HG02943 (cell line): ENCODE results near the gene AASDHPPT.
"Not testable (repeated sequence)": the region's sequence is repeated elsewhere in the genome, so short reads cannot be mapped to it uniquely, and the experiment has no call there.

Source experiments
- ATAC-seq: cut with Tn5 transposase; IDR thresholded peaks from one replicate; pipeline ENCODE4 v1.9.1; 2021; ENCODE audit warnings: mild to moderate bottlenecking, low read depth, moderate library complexity; ENCODE audit not compliant: unreplicated experiment

The AASDHPPT gene, protein sequence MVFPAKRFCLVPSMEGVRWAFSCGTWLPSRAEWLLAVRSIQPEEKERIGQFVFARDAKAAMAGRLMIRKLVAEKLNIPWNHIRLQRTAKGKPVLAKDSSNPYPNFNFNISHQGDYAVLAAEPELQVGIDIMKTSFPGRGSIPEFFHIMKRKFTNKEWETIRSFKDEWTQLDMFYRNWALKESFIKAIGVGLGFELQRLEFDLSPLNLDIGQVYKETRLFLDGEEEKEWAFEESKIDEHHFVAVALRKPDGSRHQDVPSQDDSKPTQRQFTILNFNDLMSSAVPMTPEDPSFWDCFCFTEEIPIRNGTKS

DNA sequence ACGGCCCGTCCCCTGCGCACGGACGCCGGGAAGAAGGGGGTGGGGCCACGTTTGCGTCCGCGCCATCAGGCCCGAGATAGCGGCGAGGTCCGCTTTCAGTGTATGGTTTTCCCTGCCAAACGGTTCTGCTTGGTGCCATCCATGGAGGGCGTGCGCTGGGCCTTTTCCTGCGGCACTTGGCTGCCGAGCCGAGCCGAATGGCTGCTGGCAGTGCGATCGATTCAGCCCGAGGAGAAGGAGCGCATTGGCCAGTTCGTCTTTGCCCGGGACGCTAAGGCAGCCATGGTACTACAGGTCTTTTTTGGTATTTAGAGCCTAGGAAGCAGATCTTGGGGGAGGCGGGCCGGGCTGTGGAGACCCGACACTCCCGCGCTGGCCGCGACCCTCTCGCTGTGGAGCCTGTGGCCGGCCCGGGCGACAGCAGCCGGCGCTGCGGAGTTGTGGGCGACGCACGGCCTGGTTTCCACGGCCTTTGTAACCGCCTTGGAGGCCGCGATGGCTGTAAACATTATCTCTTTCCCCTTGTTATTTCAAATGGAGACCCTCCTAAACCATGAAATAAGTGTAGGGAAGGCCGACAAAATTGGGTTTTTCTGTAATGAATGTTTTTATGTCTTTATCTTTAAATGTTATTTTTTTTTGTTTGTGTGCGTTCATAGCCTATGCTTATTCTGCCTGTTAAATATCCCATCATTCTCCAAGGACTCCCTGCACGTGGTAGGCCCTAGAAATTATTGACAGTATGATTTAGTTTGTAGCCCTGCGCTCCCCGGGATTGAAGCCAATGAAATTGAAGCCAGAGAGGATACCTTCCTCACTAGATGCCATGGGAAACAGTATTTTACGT, at the start of gene AASDHPPT:
TSS of gene AASDHPPT (plus strand) at position 54 of the 847 bp plus-strand sequence. CDS start at position 103, 49 bp downstream.
- ATAC-seq = peak; percentile 26

DNA sequence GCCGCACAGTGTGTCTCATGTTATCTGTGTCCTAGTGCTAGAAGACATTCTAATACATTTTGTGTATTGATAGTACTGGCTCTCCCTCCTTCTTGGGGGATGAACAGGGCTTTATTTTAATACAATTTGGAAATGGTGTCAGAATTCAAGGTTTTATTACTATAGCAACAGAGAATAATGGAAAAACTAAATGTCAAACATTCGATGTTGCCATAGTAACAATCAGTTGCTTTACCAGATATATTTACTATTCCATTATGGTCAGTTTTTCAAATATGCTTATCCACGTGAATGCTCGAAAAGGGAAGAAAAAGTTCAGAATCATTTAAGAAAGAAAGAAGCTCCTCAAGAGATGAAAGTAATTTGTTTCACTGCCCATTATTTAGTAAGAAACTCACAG, 46.9 kb upstream of the AASDHPPT start:
- no peak for ATAC-seq

DNA sequence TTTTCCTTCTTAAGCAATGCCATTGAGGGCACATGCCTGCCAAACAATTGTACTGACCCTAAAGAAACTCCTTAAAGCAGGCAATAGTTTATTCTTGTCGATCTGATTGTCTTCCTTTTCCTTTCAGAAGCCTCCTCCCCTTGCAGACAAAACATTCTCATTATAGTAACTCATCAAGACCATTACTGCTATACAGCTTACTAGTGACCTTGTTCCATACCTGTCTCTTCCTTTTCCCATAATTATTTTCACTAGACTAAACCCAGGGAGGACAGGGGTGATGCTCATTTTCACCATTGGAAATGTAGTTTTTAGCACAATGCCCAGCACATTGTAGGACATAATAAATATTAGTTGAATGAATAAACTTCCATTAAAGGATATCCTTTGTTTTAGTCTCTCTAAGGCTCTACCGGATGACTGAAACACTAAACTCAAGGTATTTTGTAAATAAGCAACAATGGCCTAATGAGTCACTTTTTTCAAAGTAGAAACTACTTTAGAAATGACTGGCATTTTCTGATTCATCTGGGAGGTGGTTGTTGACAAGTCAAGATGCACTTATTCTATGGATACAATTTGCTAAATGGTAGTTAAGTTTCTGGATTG, 46.2 kb upstream of the AASDHPPT start:
- no peak for ATAC-seq

DNA sequence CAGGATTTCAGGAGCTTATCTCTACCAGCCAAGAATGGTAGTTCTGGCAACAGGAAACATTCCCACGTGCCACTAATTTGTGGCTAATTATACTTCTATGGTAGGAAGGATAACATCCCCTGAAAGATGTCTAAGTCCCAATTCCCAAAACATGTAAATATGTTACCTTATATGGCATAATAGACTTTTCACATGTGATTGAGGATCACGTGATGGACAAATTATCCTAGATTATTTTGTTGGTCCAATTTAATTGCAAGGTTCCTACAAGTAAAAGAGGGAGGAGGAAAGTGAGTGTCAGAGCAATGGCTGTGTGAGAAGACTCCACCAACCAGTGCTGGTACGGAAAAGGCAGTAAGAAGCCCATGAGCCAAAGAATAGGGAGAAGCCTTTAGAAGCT, 45.5 kb upstream of the AASDHPPT start:
- ATAC-seq = no peak

DNA sequence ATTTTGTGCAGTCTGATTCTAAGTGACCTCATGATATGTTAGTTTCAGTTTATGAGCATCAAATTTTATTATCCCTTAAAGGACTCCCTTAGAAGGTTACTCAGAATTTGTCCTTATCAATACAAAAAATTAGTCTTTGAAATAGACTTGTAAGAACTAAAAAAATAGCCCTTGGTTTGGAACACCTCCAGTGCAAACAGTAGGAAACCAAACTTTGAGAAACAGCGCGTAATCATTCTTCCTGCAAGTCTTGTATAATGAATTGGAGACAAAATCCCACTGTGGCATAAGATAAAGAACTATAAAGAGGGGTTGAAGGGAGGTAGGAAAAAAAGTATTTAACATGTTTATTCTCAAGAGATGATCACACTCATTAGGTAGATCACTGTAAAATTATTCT, 44.6 kb upstream of the AASDHPPT start:
- ATAC-seq = no peak

DNA sequence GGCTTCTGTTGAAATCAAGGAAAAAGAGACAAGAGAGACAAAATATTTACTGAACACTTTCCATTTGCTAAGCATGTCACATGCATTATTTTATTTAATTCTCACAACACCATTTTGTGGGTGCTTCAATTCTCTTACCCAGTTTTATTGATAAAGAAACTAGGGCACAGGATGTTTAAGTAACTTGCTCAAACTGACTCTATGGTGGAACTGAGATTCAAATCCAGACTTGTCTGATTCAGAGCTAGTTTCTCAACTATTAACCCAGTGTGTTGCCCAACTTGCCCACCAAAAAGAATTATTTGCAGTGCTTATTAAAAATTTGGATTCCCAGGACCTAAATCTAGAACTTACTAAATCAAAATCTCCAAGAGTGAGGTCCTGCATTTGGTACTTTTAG, 33.9 kb upstream of the AASDHPPT start:
- ATAC-seq = no peak

DNA sequence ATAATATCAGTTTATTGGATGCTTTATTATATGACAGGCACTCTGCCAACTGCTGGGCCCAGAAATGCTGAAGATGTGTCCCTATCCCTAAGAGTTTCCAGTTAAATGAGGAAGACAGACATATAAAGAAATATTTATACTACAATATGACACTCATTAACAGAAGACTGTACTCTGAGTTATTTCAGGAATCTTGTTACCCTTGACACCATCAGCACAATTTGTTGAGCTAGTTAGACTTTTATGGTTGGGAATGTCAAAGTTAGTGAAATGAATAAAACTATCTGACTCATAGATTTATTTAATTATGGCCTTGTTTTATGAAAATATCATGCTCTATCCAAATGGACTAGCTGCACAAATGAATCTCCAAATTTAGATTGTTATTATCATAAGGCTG, 29.8 kb upstream of the AASDHPPT start:
- ATAC-seq = no peak

DNA sequence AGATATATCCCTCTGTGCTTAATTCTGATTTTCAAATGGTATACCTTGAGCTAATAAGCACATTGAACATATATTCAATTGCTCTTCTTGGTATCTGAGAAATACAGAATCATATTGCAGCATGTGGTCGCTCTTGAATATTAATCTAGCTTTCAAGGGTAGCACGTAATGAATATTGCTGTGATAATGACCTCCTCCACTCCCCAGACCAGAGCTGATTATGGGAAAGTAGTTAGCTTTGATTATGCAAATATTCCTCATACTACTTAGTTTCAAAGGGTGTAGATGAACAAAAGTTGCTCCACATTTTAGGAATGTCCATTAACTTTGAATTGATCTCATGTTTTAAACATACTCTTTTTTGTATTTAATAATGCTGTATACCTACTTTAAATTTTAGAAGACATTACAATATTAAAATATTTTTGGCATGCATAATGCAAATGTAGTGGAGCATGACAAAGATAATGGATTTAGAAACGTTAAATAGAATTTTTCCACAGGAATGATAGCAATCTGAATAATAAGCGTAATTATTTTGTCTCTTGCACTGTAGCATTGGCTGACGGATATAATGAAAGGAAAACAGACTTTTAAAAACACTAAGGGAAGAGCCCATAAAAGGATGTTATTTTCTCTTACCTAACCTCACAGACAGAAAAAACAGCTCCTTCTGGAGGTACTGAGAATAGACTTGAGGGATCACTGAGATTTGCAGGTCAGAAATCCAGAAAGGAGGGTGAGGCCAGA, 27.6 kb upstream of the AASDHPPT start:
- no peak for ATAC-seq

DNA sequence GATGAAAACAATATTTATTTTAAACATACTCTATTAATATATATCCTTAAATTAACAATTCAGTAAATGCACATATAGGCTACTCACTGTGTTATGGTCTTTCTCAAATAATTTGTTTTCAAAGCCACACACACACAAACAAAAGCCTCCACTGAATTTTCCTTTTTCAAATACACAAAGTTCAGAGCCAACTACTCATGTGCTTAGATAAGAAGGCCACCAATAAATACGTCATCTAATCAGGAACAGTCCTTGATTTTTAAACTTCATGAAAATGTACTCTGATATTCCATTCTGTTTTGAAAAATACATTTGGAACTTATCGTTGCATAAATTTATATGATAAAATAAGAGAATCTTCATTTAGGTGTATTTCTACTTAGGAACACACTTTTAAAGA, 26.4 kb upstream of the AASDHPPT start:
- ATAC-seq = no peak

DNA sequence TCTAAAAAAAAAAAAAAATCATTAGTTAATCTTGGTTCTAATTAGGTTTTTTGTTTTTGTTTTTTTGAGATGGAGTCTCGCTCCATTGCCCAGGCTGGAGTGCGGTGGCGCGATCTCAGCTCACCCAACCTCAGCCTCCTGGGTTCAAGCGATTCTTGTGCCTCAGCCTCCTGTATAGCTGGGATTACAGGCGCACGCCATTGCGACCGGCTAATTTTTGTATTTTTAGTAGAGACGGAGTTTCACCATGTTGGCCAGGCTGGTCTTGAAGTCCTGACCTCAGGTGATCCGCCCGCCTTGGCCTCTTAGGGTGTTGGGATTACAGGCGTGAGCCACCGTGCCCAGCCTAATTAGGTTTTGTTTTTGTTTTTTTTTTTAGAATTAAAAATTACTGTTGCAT, 19.1 kb upstream of the AASDHPPT start:
- ATAC-seq = not testable (repeated sequence)

DNA sequence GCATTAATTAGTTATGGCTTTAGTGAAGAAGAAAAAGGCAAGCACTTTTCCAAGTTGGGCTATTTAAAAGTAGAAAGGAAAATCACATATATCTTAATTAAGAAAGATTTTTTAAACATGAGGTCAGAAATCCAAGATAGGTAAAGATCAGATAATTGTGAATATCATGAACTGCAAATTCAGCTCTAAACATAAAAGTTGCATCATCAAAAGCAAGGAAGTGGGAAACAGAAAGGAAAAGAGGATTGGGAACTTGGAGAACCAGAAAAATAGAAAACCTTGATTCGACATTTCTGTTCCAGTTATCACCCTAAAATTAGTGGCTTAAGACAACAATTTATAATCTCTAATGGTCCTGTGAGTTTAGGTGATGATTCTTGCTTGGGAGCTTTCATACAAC, 17.8 kb upstream of the AASDHPPT start:
- no peak for ATAC-seq

DNA sequence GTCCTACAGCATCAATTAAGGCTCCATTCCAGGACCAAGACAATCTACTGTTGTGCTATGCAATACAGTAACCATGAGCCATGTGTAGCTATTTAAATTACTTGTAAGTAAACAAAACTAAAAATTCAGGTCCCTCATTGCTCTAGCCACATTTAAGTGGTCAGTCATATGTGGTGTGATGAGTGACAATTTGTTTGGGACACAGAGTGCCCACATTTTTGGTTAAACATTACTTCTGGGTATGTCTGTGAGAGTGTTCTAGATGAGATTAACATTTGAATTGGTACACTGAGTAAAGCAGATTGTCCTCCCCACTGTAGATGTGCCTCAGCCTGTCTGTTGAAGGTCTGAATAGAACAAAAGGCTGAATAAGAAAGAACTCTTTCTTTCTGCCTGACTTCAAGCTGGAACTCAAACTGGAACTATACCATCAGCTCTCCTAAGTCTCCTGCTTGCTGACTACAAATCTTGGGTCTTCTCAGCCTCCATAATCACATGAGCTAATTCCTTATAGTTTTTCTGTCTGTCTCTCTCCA, 16.1 kb upstream of the AASDHPPT start:
- ATAC-seq = no peak

DNA sequence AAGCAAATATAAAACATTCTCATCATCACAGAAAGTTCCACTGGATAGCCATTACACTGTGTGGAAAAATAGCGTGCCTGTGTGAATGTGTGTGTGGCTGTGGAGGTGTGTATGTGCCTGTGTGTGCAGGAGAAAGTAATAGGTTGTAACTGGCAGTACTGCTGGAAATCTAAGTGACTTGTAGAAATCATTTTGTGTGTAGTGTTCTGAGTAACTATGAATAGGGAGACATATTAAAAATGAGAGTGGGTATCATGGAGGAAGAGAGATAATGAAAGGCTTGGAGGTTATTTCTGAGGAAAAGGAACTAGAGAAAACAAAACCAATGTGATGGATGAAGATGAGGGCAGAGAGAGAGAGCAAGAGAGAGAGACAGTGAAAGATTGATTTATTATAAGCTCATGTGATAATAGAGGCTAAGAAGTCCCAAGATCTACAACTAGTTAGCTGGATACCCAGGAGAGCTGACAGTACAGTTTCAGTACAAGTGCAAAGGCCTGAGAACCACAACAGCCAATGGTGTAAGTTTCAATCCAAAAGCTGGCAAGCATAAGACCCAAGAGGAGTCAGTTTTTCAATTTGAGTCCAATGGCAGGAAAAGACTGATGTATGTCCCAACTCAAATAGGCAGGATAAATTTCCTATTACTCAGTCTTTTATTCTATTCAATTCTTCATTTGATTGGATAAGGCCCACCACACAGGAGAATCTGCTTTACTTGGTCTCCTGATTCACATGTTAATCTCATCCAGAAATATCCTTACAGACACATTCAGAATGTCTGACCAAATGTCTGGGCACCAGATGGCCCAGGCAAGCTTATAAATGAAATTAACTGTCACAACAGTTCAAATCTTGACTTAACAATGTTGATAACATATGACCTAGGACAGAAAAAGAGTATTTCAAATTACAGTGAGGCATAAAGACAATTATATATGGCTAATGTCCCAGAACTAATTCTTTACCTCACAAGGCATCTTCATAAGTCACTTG, 15.2 kb upstream of the AASDHPPT start:
- no peak for ATAC-seq

DNA sequence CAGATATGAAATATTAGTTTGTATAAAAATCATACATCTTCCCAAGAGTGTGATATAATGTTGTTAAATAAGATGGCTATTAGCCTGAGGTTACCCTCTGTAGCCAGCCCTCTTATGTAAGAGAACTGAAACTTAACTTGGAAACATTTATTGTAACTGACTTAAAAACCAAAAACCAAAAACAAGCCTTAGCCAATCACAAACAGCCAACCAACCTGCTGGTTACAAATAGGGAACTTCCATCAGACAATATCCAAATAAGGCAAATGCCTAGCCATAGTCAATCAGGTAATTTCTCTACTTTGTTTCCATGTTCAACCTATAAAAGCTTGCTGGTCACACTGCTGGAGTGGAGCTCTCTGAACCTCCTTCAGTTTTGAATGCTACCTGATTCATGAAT, 14.5 kb upstream of the AASDHPPT start:
- peak; percentile 52 for ATAC-seq

DNA sequence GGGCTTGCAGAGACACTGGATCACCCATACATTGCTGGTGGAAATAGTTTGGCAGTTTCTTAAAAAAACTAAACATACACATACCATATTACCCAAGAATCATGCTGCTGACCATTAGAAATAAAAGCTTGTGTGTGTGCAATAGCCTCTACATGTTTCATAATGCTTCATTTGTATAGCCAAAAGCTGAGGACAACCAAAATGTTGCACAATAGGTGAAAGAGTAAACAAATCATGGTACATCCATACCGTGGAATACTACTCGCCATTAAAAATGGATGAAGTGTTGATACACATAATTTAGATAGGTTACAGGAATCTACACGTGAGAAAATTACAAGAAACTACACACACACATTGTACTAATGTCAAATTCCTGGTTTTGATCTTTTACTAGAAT, 6.9 kb upstream of the AASDHPPT start:
- ATAC-seq = no peak

DNA sequence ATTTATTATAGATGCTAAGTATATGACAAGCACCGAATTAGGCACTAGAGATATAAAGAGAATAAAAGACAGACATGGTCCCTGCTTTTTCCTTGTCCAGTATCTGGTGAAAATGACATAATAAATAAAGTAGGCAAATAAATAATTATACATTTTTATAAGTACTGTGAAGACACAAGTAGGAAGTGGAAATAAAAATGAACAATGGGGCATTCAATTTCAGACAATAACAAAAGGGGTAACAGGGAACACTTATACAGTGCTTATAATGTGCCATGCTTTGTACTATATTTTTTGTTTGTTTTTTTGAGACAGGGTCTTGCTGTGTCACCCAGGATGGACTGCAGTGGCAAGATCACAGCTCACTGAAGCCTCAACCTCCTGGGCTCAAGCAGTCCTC, 4.7 kb upstream of the AASDHPPT start:
- no peak for ATAC-seq

DNA sequence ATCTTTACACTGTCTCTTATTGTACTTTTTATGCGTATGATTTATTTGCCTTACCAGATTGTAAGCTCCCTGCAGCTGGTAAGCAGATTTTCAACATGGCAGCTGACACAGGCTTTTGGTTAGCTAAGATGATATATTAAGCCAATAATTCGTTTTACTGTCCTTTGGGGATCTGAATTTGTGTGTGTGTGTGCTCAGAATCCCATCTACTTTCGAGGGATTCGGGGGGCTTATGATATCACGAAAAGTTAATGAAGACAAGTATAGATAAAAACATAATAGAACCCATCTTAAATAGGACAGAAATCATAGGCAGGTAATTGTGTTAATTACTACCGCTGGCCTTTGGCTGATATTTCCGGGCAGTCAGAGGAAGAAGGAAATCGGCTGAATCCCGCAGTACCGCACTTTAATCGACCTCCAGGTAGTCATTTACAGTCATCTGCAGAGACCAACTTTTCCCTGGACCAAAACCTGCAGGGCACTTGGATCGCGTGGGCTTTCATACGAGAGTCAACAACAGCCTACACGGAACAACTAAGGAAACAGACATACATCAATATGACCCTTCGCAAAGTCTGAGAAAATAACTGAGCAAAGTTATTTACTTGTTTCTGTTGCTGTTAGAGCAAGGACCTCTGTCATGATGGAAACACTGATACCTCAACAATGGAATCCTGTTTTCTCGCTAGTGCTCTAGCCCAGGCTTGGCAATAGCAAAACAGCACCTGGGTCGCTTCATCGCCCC, 1.1 kb upstream of the AASDHPPT start:
- ATAC-seq = no peak

DNA sequence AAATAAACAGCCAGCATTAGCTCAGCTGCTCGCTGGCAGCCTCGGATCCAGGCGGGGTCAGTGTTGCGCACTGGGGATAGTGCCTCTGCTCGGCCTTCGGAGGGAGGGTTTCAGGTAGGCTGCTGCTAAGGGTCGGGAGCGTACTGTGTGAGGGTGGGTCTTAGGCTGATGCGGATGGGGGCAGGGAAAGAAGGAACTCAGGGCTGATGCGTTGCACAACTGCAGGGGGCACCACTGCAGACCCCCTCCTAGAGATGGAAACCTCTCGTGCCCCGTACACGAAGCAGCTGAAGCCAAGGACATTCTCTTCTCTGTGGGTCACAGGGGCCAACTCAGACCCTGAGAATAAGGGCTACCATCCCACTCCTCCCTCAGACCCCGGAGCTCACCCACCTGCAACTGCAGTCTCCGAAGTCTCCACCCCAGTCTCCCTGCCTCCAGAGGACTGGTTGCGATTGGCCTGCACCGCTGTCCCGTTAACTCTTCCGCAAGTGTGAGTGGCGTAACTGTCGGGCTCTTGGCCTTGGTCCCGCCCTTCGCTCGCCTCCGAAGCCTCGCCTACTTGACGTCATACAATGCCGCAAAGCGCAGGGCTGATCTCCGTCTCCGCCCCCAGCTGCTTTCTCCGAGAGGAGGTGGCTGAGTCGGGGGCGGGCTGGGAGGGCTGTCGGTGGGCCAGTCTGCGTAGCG, 398 bp upstream of the AASDHPPT start, which contains the start of gene KBTBD3:
TSS of gene KBTBD3 (minus strand) at position 429 of the 690 bp plus-strand sequence. CDS start 18,250 bp downstream, outside the sequence.
- peak; percentile 97 for ATAC-seq
